ENCODE results near the gene UMPS.
"Not testable (repeated sequence)": the region's sequence is repeated elsewhere in the genome, so short reads cannot be mapped to it uniquely, and the experiment has no call there.

The UMPS gene

GRCh38 chr3:124784686-124785382, 54.6 kb downstream of the UMPS start:
- no peak for DNase-seq (ENCODE audit: low spot score in 2 of 2)
- H3K27me3 Mint-ChIP-seq, result peaks cover 9% of the 10 kb centered on the region
- no peak overlapping the region for H3K4me3 Mint-ChIP-seq
- no peaks in the 10 kb centered on the region for H3K36me3 Mint-ChIP-seq
- H3K9me3 Mint-ChIP-seq, result no peaks in the 10 kb centered on the region
- no peaks in the 10 kb centered on the region for H3K4me1 Mint-ChIP-seq
- H3K27ac Mint-ChIP-seq, result no peak overlapping the region
- no peak for ATAC-seq (ENCODE audit: low read depth)

- no peak for ATAC-seq (ENCODE audit: low read depth)
- DNase-seq (ENCODE audit: low spot score in 2 of 2), result no peak
- peaks cover 6% of the 10 kb centered on the region for H3K27me3 Mint-ChIP-seq
- no peak overlapping the region for H3K4me3 Mint-ChIP-seq
- no peaks in the 10 kb centered on the region for H3K9me3 Mint-ChIP-seq
- H3K27ac Mint-ChIP-seq, result no peak overlapping the region
- no peaks in the 10 kb centered on the region for H3K36me3 Mint-ChIP-seq
- H3K4me1 Mint-ChIP-seq, result no peaks in the 10 kb centered on the region
These were observed 55.7 kb downstream of the UMPS start for GRCh38 chr3:124785973-124786372.

- ATAC-seq (ENCODE audit: low read depth) (no peak), DNase-seq (ENCODE audit: low spot score in 2 of 2) (no peak)
- H3K27ac Mint-ChIP-seq, result no peak overlapping the region
- no peaks in the 10 kb centered on the region for H3K36me3 Mint-ChIP-seq
- H3K9me3 Mint-ChIP-seq, result no peaks in the 10 kb centered on the region
- no peak overlapping the region for H3K4me3 Mint-ChIP-seq
- H3K4me1 Mint-ChIP-seq, result no peaks in the 10 kb centered on the region
- H3K27me3 Mint-ChIP-seq, result peaks cover 4% of the 10 kb centered on the region
These were observed 56.4 kb downstream of the UMPS start for GRCh38 chr3:124786511-124787241.

- no peak for ATAC-seq (ENCODE audit: low read depth)
These were observed 57.4 kb downstream of the UMPS start for GRCh38 chr3:124787476-124788195.

GRCh38 chr3:124788254-124788745, 58.0 kb downstream of the UMPS start:
- H3K4me1 Mint-ChIP-seq, result no peaks in the 10 kb centered on the region
- H3K36me3 Mint-ChIP-seq, result no peaks in the 10 kb centered on the region
- H3K9me3 Mint-ChIP-seq, result no peaks in the 10 kb centered on the region
- peaks cover 1% of the 10 kb centered on the region for H3K27me3 Mint-ChIP-seq
- no peak for ATAC-seq (ENCODE audit: low read depth)
- no peak overlapping the region for H3K4me3 Mint-ChIP-seq
- no peak overlapping the region for H3K27ac Mint-ChIP-seq
- no peak for DNase-seq (ENCODE audit: low spot score in 2 of 2)

More at GRCh38 chr3:124787476-124788195, 57.4 kb downstream of the UMPS start:
- Mint-ChIP-seq H3K27me3 (peaks cover 1% of the 10 kb centered on the region), H3K4me3 (no peak overlapping the region), H3K9me3 (no peaks in the 10 kb centered on the region), H3K4me1 (no peaks in the 10 kb centered on the region), H3K36me3 (no peaks in the 10 kb centered on the region), H3K27ac (no peak overlapping the region)
- no peak for DNase-seq (ENCODE audit: low spot score in 2 of 2)

- H3K36me3 Mint-ChIP-seq; DNase-seq (ENCODE audit: low spot score in 2 of 2); ATAC-seq (ENCODE audit: low read depth); H3K4me3 Mint-ChIP-seq; H3K4me1 Mint-ChIP-seq; H3K27ac Mint-ChIP-seq; H3K27me3 Mint-ChIP-seq; H3K9me3 Mint-ChIP-seq: not testable (repeated sequence)
These were observed 58.9 kb downstream of the UMPS start for GRCh38 chr3:124789103-124789502.

GRCh38 chr3:124791142-124791541, 60.9 kb downstream of the UMPS start:
- ATAC-seq (ENCODE audit: low read depth) (no peak), DNase-seq (ENCODE audit: low spot score in 2 of 2) (no peak)
- H3K4me3 Mint-ChIP-seq, result no peak overlapping the region
- no peaks in the 10 kb centered on the region for H3K36me3 Mint-ChIP-seq
- no peaks in the 10 kb centered on the region for H3K4me1 Mint-ChIP-seq
- no peak overlapping the region for H3K27ac Mint-ChIP-seq
- no peaks in the 10 kb centered on the region for H3K9me3 Mint-ChIP-seq
- peaks cover 5% of the 10 kb centered on the region for H3K27me3 Mint-ChIP-seq

GRCh38 chr3:124791639-124792151, 61.4 kb downstream of the UMPS start:
- no peak for ATAC-seq (ENCODE audit: low read depth)
- no peaks in the 10 kb centered on the region for H3K4me1 Mint-ChIP-seq
- peaks cover 5% of the 10 kb centered on the region for H3K27me3 Mint-ChIP-seq
- H3K9me3 Mint-ChIP-seq, result no peaks in the 10 kb centered on the region
- DNase-seq (ENCODE audit: low spot score in 2 of 2), result no peak
- no peak overlapping the region for H3K27ac Mint-ChIP-seq
- no peak overlapping the region for H3K4me3 Mint-ChIP-seq
- H3K36me3 Mint-ChIP-seq, result no peaks in the 10 kb centered on the region

GRCh38 chr3:124792341-124793040, 62.2 kb downstream of the UMPS start:
- Mint-ChIP-seq H3K27ac (no peak overlapping the region), H3K27me3 (peaks cover 8% of the 10 kb centered on the region), H3K4me1 (no peaks in the 10 kb centered on the region), H3K4me3 (no peak overlapping the region), H3K9me3 (no peaks in the 10 kb centered on the region), H3K36me3 (no peaks in the 10 kb centered on the region)
- DNase-seq (ENCODE audit: low spot score in 2 of 2), result no peak
- no peak for ATAC-seq (ENCODE audit: low read depth)

GRCh38 chr3:124793054-124793739, 62.9 kb downstream of the UMPS start:
- ATAC-seq (ENCODE audit: low read depth) (no peak), DNase-seq (ENCODE audit: low spot score in 2 of 2) (no peak)
- Mint-ChIP-seq H3K4me1 (no peaks in the 10 kb centered on the region), H3K36me3 (no peaks in the 10 kb centered on the region), H3K4me3 (no peak overlapping the region), H3K27ac (no peak overlapping the region), H3K27me3 (peaks cover 9% of the 10 kb centered on the region), H3K9me3 (no peaks in the 10 kb centered on the region)

- ATAC-seq (ENCODE audit: low read depth), result no peak
- H3K36me3 Mint-ChIP-seq, result no peaks in the 10 kb centered on the region
These were observed 66.2 kb downstream of the UMPS start for GRCh38 chr3:124796477-124796876.

GRCh38 chr3:124797426-124797945, 67.2 kb downstream of the UMPS start:
- Mint-ChIP-seq H3K9me3 (no peaks in the 10 kb centered on the region), H3K4me1 (no peaks in the 10 kb centered on the region), H3K27ac (no peak overlapping the region), H3K36me3 (no peaks in the 10 kb centered on the region), H3K27me3 (peaks cover 15% of the 10 kb centered on the region), H3K4me3 (no peak overlapping the region)
- ATAC-seq (ENCODE audit: low read depth), result no peak
- DNase-seq (ENCODE audit: low spot score in 2 of 2), result no peak

More at GRCh38 chr3:124796477-124796876, 66.2 kb downstream of the UMPS start:
- peaks cover 11% of the 10 kb centered on the region for H3K27me3 Mint-ChIP-seq
- no peaks in the 10 kb centered on the region for H3K9me3 Mint-ChIP-seq
- no peak for DNase-seq (ENCODE audit: low spot score in 2 of 2)
- H3K27ac Mint-ChIP-seq, result no peak overlapping the region
- H3K4me1 Mint-ChIP-seq, result no peaks in the 10 kb centered on the region
- no peak overlapping the region for H3K4me3 Mint-ChIP-seq
